ENCODE results near the gene CPNE8. TPM values are rescaled to one million over a fixed set of nuclear protein-coding genes. Genes with fewer than 3 reads are reported as not detected.

The CPNE8 gene
- total RNA-seq, 1 donor from 2014 or later = not detected

GRCh38 chr12:38646146-38646545 lies 259.2 kb downstream of the CPNE8 start:
- no peak for DNase-seq (ENCODE audit: low read depth)

DNA sequence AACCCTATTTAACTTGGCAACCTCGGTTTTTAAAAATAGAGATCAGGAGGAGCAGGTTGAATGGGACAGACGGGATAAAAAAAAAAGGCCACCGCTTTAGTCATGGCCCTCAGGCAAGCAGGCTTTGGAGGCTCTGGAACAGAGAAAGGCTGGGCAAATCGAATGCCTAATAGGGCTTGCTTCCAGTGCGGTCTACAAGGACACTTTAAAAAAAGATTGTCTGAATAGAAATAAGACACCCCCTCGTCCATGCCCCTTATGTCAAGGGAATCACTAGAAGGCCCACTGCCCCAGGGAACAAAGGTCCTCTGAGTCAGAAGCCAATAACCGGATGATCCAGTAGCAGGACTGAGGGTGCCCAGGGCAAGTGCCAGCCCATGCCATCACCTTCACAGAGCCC lies 265.8 kb downstream of the CPNE8 start:
- no peak for DNase-seq (ENCODE audit: low read depth)

DNA sequence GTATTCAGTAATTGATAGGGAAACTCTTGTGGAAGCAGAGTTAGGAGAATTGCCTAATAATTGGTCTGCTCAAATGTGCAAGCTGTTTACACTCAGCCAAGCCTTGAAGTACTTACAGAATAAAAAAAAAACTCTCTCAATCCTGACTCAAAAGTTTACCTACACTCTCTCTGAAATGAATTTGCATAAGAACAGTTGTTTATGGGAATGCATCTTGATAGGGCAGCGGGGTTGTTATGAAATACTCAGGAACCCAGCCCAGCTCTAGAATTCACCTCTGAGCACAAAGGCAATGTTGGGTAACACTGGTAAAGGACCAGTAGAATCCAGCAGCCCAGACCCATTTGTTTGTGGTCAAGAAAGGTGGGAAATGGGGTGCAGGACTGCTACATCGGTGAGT lies 267.0 kb downstream of the CPNE8 start:
- no peak for DNase-seq (ENCODE audit: low read depth)

GRCh38 chr12:38633511-38633910 lies 271.9 kb downstream of the CPNE8 start:
- DNase-seq (ENCODE audit: low read depth) = no peak

- no peak for DNase-seq (ENCODE audit: low read depth)
Measured at GRCh38 chr12:38629064-38629463, 276.3 kb downstream of the CPNE8 start.

- DNase-seq (ENCODE audit: low read depth) = no peak
Measured at GRCh38 chr12:38628288-38628687, 277.1 kb downstream of the CPNE8 start.

DNA sequence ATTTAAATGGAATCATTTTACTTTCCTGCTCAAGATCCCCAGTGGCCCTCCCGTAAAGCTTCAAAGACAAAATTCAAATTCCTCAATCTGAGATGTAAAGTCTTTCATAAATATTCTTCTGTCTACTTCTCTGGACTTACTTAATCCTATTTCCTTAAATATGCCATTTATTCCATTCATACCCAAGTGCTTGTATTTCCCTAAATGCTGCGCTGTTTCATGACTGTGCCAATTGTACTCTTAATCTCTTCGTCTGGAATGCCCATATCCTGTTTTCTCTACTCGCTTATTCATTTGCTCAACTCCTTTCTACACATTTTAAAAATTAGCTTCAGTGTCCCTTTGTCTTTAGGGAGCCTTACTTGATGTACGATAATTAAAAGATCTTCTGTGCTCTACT lies 280.1 kb downstream of the CPNE8 start:
- DNase-seq (ENCODE audit: low read depth) = no peak

DNA sequence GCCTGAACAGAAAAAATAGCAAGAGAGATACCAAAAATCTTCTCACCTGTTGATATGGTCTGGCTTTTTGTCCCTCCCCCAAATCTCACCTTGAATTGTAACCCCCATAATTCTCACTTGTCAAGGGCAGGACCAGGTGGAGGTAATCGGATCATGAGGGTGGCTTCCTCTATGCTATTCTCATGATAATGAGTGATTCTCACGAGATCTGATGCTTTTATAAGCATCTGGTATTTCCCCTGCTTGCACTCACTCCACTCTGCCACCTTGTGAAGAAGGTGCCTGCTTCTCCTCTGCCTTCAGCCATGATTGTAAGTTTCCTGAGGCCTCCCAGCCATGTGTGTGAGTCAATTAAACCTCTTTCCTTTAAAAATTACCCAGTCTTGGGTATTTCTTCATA lies 291.2 kb downstream of the CPNE8 start:
- no peak for DNase-seq (ENCODE audit: low read depth)

- no peak for DNase-seq (ENCODE audit: low read depth)
Measured at GRCh38 chr12:38610808-38611350, 294.5 kb downstream of the CPNE8 start.

DNA sequence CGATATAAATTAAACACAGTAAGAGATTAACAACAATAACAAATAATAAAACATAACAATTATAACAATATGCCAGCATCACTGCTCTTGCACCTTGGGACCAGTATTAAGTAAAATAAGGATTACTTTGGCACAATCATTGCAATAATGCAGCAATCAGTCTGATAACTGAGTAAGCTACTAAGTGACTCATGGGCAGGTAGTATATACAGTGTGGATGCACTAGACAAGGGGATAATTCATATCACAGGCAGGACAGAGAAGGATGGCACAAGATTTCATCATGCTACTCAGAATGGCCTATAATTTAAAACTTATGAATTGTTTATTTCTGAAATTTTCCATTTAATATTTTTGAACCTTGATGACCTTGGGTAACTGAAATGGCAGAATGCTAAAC lies 298.1 kb downstream of the CPNE8 start:
- DNase-seq (ENCODE audit: low read depth) = no peak
